ENCODE measurements around the gene NR1H2.

The NR1H2 gene

GRCh38 chr19:50402544-50403301, 26.5 kb downstream of the NR1H2 start:
- no peak for DNase-seq (ENCODE audit: low spot score)

DNA sequence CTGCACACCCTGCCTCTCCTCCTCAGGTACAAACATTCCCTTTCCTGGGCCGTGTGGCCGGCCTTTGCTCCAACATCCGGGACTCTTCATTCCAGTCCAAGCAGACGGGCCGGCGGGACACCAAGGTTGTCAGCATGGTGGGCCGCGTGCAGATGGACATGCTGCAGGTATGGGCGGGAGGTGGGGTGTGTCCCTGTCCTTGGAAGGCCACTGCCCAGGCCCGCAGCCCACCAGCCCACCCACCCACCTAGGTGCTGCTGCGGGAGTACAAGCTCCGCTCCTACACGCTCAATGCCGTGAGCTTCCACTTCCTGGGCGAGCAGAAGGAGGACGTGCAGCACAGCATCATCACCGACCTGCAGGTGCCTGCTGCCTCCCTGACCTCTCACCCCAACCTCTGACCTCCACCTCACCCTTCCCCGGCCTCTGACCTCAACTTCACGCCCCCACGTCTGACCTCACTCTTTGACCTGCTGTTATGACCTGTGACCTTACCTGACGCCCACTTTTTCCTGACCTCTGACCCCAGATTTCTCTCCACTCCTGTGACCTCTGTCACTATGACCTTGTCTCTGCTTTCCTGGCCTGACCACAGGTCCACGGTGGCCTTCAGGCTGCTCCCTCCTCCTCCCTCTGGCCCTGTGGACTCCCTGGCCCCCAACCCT, 30.0 kb downstream of the NR1H2 start:
- no peak for DNase-seq (ENCODE audit: low spot score)

DNA sequence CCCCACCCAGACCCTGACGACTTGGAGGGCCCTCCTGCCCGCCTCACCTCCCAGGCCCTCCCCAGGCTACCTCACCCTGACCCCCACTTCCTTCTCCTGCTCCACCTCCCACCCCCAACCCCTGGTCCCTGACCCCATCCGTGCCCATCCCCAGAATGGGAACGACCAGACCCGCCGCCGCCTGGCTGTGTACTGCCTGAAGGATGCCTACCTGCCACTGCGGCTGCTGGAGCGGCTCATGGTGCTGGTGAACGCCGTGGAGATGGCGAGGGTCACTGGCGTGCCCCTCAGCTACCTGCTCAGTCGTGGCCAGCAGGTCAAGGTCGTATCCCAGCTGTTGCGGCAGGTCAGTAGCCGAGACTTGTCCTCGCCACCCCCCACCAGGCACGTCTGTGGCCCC, 30.6 kb downstream of the NR1H2 start:
- DNase-seq (ENCODE audit: low spot score) = no peak

DNA sequence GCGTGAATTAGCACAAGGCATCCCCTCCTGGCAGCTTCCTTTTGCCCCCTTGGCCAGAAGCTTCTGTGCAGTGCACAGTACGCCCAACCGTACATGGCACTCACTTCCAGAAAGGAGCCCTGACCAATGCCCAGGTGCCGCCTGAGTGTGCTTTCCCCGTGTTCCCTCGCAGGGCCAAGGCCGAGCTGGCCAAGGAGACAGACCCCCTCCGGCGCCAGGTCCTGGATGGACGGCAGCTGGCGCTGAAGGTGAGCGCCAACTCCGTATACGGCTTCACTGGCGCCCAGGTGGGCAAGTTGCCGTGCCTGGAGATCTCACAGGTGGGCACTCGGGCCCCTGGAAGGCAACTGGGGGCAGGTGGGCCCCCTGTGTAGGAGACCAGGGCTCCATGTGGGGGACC, 33.1 kb downstream of the NR1H2 start:
- no peak for DNase-seq (ENCODE audit: low spot score)

DNA sequence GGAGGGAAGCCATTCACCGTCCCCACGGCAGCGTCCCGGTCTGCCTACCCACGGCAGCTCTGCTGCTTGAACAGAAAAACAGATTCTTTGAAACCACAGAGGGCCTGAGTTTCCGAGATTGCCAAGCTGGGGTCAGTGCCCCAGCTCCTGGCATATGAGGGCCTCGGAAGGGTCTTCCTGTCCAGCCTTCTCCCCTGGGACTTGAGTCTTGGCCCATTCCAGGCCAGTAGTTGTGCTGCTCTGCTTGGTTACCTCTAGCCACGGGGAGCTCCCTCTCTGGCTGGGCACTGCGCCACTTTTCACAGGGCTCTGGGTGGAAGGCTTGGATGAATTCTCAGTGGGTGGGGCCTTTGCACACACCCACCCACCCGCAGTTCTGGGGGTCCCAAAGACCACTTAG, 33.9 kb downstream of the NR1H2 start:
- DNase-seq (ENCODE audit: low spot score) = no peak

- DNase-seq (ENCODE audit: low spot score) = no peak
Observed at GRCh38 chr19:50412419-50412818, 36.2 kb downstream of the NR1H2 start.

DNA sequence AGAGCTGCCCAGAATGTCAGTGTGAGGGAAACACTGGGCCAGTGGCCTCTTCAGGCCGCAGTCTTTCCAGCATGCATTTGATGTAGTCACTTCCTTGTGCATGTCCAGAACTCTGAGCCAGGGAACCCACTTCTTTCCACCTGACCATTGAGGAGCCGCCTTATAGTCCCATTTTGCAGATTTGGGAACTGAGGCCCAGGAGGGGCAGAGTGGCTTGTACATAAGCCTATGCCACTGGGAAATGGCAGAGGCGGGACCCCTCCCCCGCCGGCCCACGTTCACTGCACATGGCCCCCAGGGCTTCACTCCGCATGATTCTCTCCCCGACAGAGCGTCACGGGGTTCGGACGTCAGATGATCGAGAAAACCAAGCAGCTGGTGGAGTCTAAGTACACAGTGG, 36.8 kb downstream of the NR1H2 start:
- no peak for DNase-seq (ENCODE audit: low spot score)

DNA sequence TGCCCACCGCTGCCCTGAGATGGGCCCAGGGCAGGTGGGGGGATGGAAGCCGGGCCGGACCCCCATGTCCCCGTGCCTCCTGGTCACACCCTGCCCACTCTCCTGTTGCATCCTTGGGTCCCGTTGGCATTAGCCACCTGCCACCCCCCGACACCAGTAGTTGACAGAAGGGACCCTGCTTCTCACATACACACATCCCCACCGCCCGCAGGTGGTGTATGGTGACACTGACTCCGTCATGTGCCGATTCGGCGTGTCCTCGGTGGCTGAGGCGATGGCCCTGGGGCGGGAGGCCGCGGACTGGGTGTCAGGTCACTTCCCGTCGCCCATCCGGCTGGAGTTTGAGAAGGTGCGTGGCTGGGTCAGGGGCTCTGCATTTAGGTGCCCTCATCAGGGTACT, 37.3 kb downstream of the NR1H2 start:
- no peak for DNase-seq (ENCODE audit: low spot score)

DNA sequence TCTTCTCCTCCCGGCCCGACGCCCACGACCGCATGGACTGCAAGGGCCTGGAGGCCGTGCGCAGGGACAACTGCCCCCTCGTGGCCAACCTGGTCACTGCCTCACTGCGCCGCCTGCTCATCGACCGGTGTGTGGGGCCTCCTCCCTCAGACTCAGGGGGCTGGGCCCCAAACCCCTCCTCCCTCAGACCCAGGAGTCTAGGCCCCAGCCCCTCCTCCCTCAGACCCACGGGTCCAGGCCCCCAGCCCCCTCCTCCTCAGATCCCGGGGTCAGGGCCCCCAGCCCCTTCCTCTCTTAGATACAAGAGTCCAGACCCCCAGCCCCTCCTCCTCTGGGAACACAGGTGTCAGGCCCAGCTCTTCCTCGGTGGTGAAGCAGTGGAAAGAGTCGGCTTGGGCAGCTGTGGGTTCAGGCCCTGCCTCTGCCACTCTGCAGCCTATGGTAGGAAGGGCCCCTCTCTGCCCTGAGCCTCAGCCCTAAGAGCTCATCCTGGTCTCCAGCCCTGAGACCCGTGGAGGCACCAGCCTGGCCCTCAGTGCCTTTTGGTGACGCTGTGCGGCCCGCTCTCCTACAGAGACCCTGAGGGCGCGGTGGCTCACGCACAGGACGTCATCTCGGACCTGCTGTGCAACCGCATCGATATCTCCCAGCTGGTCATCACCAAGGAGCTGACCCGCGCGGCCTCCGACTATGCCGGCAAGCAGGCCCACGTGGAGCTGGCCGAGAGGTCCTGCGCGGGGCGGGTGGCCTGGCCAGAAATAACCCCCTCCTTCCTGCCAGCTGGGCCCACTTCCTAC, 38.8 kb downstream of the NR1H2 start:
- peak; percentile 91 for DNase-seq (ENCODE audit: low spot score)

DNA sequence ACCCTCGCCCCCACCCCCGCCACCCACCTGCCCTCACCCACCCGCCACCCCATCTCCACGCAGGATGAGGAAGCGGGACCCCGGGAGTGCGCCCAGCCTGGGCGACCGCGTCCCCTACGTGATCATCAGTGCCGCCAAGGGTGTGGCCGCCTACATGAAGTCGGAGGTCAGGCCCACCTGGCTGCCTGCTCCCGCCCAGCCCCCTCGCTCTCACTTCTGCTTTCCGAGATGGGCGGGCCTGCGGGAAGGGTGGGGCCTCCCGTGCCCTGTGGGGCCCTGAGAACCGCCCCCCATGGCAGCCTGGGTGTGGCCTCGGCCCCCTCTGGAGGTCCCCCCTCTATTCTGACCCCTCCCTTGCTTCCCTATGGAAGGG, 39.4 kb downstream of the NR1H2 start:
- DNase-seq (ENCODE audit: low spot score) = no peak

DNA sequence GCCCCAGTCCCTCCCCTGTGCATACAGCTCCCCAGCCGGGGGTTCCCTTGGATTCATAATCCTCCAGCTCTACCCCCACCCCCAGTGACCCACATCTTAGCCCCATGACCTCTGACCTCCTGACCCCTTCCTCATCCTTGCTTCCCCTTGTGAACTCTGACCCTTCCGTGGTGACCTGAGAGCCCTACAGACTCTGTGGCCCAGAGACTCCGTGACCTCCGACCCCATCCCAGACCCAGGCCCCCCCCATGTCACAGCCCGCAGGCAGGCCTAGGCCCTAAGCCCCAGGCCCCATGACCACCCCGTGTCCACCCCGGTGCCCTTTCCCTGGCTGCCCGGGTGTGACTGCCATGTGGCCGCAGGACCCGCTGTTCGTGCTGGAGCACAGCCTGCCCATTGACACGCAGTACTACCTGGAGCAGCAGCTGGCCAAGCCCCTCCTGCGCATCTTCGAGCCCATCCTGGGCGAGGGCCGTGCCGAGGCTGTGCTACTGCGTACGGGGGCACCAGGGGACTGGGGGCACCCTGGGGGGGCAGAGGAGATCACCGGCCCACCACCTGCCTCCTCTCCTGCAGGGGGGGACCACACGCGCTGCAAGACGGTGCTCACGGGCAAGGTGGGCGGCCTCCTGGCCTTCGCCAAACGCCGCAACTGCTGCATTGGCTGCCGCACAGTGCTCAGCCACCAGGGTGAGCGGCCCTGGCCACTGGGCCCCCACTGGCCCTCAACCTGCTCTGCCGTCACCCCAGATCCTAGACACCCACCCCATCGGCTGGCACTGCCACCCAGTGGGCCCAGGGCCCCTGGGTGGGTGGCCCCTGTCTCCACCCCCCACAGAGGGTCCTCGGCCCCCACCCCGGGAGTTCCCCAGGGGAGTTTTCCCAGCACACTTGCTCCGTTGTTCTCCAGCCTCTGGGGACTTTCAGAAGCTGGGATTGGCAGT, 40.0 kb downstream of the NR1H2 start:
- DNase-seq (ENCODE audit: low spot score) = no peak

DNA sequence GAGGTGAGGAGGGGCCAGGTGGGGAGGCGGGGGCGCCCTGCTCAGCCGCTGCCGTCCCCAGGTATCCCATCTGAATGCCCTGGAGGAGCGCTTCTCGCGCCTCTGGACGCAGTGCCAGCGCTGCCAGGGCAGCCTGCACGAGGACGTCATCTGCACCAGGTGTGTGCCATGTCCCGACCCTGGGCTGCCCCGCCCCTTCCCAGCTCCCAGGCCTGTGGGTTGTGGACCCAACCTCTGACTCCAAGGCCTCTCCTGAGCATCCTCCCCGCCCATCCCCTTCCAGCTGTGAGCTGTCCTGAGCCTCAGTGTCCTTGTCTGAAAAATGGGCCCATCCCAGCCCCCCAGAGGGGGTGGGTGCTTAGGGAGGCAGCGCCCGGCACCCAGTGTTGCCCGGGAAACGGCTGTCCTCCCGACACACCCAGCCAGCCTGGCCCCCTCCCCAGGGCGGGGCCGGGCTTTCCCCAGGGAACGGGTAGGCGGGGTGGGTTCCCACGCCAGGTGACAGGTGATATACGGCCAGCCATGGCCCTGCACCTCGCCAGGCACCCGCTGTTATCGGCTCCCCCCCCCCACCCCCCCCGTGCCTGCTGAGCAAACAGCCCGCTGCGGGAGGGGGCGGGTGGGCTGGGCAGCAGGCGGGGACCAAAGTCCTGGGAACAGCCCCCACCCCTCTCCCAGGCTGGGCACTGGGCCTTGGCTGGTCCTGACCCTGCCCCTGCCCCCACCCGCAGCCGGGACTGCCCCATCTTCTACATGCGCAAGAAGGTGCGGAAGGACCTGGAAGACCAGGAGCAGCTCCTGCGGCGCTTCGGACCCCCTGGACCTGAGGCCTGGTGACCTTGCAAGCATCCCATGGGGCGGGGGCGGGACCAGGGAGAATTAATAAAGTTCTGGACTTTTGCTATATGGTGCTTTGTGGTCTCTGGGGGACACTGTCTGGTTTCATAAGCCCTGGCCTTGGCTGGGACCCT, 41.1 kb downstream of the NR1H2 start:
- DNase-seq (ENCODE audit: low spot score) = no peak

DNA sequence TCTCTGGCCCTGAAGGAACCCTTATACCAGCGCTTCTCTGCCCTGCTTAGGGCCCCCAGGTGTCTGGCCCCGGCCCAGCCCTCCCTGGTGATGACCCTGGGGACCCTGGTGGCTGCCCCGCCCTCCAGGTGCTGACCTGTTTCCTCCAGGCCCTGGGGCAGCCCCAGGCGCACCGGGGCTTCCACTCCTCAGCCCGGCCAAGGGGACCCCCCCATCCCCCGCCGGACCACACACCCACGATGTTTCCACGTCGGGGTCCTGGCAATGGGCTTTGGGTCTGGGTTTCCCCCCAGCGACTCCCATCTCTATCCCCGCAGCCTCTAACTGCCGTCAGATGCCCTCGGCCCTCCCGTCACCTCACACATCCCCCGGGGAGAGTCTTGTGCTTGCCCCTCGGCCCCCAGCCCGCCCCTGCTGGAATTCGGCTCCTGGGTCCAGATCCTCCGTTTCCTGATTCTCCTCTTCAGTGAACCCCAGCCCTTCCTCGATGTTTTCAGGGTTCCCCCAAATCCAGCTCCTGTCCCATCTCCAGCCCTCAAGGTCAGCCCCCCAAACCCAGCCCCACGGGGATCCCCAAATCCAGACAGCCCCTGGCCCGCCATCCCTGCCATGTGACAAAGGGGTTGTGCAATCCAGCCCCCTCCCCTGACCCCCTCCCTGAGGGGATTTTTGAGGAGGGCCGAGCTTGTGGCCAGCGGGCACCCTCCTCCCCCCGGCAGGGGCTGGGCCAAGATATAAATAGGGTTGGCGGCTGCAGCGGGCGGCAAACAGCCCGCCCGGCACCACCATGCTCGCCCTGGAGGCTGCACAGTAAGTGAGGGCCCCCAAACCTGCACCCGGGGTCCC, 42.1 kb downstream of the NR1H2 start, which contains the start of gene SPIB:
Gene SPIB, plus strand, starts transcription at position 763 of the 846 bp plus-strand sequence. Its CDS starts 25 bp downstream, at position 788.
- DNase-seq (ENCODE audit: low spot score) = no peak

DNA sequence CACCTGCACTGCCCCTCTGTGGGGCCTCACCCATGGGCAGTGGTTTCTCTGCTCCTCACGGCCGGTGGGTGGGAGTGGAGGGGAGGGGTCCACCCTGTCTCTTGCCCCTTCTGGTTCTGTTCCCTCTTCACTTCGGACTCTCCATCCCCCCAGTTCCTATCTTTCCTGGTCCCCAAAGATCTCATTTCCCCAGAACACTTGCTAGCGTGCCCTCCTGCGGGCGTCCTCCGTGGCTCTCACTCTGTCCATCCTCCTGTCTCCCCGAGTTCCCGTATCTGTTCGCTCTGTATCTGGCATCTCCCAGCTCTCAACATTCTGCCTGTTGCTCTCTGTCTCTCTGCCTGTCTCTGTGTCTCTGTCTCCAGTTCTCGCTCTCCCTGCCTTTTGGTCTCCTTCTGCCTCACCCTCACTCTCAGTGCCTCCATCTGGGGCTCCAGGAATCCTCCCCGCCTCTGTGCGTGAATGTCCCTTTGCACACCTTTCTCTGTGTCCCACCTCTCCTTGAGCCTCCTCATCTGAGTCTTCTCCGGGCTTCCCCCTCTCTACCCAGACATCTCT, 42.8 kb downstream of the NR1H2 start:
- DNase-seq (ENCODE audit: low spot score) = no peak

- no peak for DNase-seq (ENCODE audit: low spot score)
Observed at GRCh38 chr19:50419580-50420035, 43.4 kb downstream of the NR1H2 start.

GRCh38 chr19:50420127-50420526, 43.9 kb downstream of the NR1H2 start:
- DNase-seq (ENCODE audit: low spot score) = no peak

GRCh38 chr19:50420808-50421207, 44.6 kb downstream of the NR1H2 start:
- DNase-seq (ENCODE audit: low spot score) = no peak

DNA sequence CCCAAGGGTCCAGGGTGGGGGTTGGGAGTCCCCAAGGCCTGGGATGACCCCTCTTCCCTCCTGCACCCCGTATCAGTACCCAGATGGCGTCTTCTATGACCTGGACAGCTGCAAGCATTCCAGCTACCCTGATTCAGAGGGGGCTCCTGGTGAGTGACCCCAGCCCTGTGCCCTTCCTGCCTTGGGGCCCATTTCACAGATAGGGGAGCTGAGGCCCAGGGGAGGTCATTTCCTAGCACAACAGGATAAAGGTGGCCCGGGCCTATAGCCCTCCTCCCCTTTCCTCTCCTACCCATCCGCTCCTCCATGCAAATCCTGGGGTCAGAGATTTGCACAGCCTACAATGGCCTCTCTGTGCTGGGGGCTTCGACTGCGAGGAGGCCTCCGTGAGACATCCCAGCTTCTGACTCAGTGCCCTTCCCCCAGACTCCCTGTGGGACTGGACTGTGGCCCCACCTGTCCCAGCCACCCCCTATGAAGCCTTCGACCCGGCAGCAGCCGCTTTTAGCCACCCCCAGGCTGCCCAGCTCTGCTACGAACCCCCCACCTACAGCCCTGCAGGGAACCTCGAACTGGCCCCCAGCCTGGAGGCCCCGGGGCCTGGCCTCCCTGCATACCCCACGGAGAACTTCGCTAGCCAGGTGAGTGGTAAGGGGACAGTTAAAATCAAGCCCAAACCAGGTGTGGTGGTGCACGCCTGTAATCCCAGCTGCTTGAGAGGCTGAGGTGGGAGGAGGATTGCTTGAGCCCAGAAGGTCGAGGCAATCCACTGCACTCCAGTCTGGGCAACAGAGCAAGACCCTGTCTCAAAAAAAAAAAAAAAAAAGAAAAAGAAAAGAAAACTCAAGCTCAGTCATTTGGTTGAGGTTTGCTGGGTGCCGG, 46.4 kb downstream of the NR1H2 start:
- DNase-seq (ENCODE audit: low spot score) = no peak
